ENCODE results near the gene NKAIN4.

NKAIN4 gene

GRCh38 chr20:63257629-63258028 lies 3.4 kb upstream of the NKAIN4 start:
- DNase-seq (ENCODE audit: low spot score), result no peak

GRCh38 chr20:63256954-63257353 lies 2.7 kb upstream of the NKAIN4 start:
- no peak for DNase-seq (ENCODE audit: low spot score)

GRCh38 chr20:63255931-63256704 lies 1.9 kb upstream of the NKAIN4 start:
- DNase-seq (ENCODE audit: low spot score), result no peak

- DNase-seq (ENCODE audit: low spot score), result no peak
Measured at GRCh38 chr20:63254606-63255384, 532 bp upstream of the NKAIN4 start.

GRCh38 chr20:63253438-63254231 lies 628 bp downstream of the NKAIN4 start:
- DNase-seq (ENCODE audit: low spot score), result no peak

GRCh38 chr20:63253065-63253437 lies 1.2 kb downstream of the NKAIN4 start:
- no peak for DNase-seq (ENCODE audit: low spot score)

- DNase-seq (ENCODE audit: low spot score), result no peak
Measured at GRCh38 chr20:63252284-63252711, 2.0 kb downstream of the NKAIN4 start.

GRCh38 chr20:63251350-63251749 lies 2.9 kb downstream of the NKAIN4 start:
- DNase-seq (ENCODE audit: low spot score), result peak; percentile 49

GRCh38 chr20:63249891-63250290 lies 4.4 kb downstream of the NKAIN4 start:
- no peak for DNase-seq (ENCODE audit: low spot score)

- DNase-seq (ENCODE audit: low spot score), result peak; percentile 89
Measured at GRCh38 chr20:63248835-63249591, 5.2 kb downstream of the NKAIN4 start.

- no peak for DNase-seq (ENCODE audit: low spot score)
Measured at GRCh38 chr20:63247671-63248228, 6.5 kb downstream of the NKAIN4 start.

GRCh38 chr20:63246490-63247288 lies 7.6 kb downstream of the NKAIN4 start:
- peak; percentile 47 for DNase-seq (ENCODE audit: low spot score)

GRCh38 chr20:63244468-63244867 lies 9.8 kb downstream of the NKAIN4 start:
- no peak for DNase-seq (ENCODE audit: low spot score)

- DNase-seq (ENCODE audit: low spot score), result no peak
Measured at GRCh38 chr20:63243604-63244247, 10.5 kb downstream of the NKAIN4 start.

- no peak for DNase-seq (ENCODE audit: low spot score)
Measured at GRCh38 chr20:63242736-63243135, 11.5 kb downstream of the NKAIN4 start.

- DNase-seq (ENCODE audit: low spot score), result no peak
Measured at GRCh38 chr20:63241272-63241671, 13.0 kb downstream of the NKAIN4 start.

- no peak for DNase-seq (ENCODE audit: low spot score)
Measured at GRCh38 chr20:63240004-63240403, 14.3 kb downstream of the NKAIN4 start.

GRCh38 chr20:63239431-63239830 lies 14.8 kb downstream of the NKAIN4 start:
- DNase-seq (ENCODE audit: low spot score), result no peak

GRCh38 chr20:63238514-63239125 lies 15.6 kb downstream of the NKAIN4 start:
- DNase-seq (ENCODE audit: low spot score), result no peak

GRCh38 chr20:63238031-63238430 lies 16.2 kb downstream of the NKAIN4 start:
- DNase-seq (ENCODE audit: low spot score), result no peak
